Fibroblast of skin of back (primary cell): Measurements from ENCODE around the gene PTPN14.
"Not testable (repeated sequence)": the region's sequence is repeated elsewhere in the genome, so short reads cannot be mapped to it uniquely, and the experiment has no call there.

ENCODE experiments used
- DNase-seq: peaks from one replicate; pipeline ENCODE4 v3.0.0-alpha.2; 2013

Gene PTPN14

DNA sequence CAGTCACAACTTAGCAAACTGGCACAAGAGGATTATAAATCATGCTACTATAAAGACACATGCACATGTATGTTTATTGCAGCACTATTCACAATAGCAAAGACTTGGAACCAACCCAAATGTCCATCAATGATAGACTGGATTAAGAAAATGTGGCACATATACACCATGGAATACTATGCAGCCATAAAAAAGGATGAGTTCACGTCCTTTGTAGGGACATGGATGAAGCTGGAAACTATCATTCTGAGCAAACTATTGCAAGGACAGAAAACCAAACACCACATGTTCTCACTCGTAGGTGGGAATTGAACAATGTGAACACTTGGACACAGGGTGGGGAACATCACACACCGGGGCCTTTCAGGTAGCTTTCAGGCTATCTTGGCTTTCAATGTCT, 41.8 kb downstream of the PTPN14 start:
- DNase-seq = not testable (repeated sequence)

- DNase-seq = no peak
Observed at GRCh38 chr1:214506972-214507431, 44.4 kb downstream of the PTPN14 start.

- DNase-seq = no peak
Observed at GRCh38 chr1:214505134-214505533, 46.3 kb downstream of the PTPN14 start.

DNA sequence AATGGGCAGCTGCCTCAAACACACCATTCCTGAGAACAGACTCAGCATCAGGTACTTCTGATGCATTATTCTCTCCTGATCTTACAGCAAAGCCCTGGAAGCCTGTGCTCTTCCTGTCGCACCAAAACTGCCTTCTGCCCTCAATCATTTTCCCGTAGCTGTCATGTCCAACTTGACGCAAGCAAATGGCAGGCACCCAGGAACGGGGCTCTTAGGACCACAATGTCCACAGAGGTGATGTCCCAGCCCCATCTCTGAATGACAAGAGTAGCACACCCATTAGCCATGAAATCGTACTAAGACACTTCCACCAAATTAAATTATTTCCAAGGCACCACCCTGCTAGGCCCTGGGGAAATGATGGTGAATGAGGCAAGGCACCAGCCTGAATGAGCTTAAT, 47.1 kb downstream of the PTPN14 start:
- DNase-seq = no peak

DNA sequence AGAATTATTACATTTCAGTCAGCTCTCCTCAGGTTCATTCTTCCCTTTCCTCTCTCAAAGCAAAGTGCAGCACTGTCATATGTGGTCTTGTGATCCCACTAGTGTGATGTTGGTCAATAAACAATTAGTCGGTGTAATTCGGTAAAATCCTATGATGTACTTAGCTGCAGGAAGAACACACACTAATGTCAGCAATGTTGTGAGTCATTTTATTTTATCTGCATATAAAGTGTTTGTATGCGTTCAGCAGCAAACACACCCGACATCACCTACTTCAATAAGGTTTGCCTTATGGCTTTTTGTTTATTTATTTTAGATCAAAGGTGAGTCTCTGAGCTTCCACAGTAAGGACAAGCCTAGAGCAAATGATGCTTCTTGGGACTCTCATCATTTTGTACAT, 47.8 kb downstream of the PTPN14 start:
- DNase-seq = no peak

DNA sequence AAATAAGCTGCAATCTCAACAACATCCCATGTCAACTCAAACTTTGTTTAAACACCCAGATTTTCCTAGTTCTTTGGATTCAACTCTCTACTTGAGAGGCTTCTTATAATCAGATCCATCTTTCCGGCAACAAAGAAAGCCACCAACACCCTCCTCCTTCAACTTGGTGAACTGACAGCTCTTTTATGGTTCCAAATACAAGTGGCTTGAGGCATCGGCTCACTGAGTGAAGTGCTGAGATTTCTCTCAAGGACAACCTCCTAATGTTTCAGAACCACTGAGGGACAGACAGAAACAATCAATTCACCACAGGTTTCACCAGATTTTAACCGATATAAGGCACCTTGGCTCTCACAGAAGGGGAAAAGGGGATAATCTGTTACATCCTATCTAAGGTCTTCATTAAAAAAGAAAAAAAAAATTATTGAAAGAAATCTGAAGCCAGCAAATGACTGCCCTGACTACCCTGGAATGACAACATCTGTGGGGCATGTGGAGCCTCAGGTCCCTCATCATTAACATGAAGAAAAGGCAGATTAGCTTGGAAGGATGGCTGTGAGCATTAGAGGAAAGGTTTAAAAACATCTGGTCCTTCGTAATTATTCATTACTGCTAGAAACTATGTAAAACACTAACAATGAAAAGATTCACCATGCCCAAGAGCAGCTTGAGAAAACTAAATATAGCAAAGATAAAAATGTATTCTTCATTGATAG, 50.9 kb downstream of the PTPN14 start:
- DNase-seq = peak; percentile 42

DNA sequence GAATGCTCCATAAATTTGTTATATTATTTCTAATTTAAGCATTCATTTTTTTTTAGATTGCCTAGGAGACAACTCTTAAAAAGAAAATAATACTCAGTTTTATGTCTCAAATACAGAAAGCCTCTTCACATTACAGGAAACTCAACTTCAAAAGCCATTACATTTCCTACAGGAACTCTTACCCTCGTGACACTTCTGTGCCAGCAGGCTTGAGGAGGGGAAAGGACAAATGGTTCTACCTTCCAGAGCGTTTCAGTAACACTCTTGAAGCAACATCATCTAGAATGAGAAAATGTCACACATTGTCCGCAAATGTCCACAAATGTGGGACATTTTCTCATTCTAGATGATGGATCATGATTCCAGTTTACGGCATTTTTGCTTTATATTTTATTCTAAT, 51.7 kb downstream of the PTPN14 start:
- no peak for DNase-seq

DNA sequence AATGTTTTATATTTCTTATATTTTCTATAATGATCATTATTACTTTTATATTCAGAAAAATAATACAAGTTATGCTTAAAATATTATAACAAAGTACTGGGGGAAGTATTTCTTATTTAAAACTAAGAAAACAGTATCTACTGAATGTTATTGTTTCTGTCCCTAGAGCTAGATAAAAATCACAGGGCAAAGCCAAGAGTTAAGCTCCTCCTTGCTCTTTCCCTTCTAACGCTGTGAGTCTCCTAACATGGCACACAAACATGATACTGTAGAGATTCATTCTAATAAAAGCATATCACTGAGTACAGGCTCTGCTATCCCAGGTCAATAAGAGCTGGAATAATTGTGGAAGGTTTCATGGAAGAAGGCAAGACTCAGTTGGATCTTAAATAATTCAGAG, 53.4 kb downstream of the PTPN14 start:
- DNase-seq = no peak

DNA sequence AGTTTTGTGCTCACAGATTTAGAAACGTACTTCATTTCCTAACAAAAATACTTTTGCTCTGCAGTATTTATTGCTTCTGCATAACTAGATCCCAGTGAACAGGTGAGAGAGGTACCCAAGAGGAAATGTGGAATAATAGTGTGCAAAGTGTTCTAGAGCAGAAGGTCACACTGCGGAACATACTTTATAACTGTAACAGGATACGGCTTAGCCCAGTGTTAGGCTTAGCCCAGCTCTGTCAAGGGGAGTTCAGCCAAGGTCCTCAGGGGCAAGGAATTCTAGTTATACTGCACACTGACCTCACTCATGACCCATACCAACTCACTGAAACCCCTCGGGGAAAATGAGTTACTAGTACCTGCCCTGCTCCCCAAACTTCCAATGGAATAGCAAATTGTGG, 55.3 kb downstream of the PTPN14 start:
- DNase-seq = no peak

DNA sequence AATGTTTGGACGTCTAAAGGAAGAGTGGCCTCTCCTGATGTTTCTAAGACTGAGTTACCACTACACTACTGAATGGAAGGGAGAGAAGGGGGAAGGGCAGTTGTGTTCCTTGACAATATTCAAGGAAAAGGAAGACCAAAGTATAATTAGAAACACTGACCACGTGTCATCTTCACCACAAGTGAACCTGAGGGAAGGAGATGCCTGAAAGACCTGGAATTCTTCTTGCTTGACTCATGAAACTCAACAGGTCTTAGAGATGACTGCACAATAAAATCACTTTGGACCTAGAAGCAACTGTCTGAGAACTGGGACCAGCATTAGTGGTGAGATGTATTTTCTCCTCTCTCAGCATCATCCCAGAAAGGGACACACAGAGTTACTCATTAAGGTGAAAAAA, 56.7 kb downstream of the PTPN14 start:
- DNase-seq = peak; percentile 51

DNA sequence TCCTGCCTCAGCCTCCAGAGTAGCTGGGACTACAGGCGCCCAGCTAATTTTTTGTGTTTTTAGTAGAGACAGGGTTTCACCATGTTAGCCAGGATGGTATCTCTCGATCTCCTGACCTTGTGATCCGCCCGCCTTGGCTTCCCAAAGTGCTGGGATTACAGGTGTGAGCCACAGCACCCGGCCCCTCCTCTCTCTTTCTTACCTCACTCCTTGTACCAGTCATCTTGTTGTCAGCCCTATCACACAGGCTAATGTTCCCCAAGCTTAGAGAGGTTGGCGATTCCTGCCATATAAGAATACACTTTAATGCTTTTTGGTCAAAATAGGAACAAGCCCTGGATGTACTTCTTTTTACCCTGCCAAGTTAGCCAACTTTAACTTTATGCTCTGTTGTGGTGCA, 57.2 kb downstream of the PTPN14 start:
- not testable (repeated sequence) for DNase-seq

GRCh38 chr1:214493126-214493796, 58.1 kb downstream of the PTPN14 start:
- no peak for DNase-seq

DNA sequence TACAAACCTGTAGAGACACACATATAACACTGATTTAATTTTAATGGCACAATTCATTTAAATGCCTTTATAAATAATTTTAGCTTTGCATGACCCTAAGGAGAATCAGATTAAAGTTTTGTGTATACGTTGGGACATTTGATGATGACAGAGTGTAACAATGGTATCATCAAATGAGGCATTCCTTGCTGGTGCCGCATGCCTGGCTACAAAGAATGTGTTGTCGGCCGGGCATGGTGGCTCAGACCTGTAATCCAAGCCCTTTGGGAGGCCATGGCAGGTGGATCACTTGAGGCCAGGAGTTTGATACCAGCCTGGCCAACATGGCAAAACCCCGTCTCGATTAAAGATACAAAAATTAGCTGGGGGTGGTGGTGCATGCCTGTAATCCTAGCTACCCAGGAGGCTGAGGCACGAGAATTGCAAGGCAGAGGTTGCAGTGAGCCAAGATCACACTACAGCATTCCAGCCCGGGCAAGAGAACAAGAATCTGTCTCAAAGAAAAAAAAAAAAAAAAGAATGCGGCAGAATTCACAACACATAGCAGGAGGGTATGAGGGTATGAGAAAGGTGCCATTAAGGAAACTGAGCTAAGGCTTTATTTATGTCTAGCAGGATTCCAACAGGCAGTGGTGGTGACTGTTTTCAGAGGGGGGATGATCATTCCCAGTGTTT, 58.9 kb downstream of the PTPN14 start:
- peak; percentile 61 for DNase-seq

- no peak for DNase-seq
Observed at GRCh38 chr1:214491468-214492146, 59.8 kb downstream of the PTPN14 start.

DNA sequence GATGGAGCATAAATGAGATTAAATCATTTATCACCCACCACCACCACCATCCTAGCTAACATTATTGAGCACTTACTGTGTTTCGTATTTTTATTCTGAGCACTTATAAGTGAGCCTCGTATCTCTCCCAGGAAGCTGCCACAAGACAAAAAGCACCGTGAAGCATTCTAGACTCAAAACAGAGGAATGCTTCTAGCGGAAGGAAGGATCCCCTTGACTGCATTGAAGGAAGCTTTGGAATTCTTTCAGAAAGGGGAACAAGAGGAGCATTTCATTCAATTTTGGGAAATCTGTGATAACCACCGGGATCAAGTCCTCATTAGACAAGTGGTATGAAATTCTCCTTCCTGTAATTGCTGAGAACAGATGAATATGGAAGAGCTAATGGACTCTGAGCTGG, 66.3 kb downstream of the PTPN14 start:
- DNase-seq = no peak

GRCh38 chr1:214483180-214483579, 68.2 kb downstream of the PTPN14 start:
- DNase-seq = not testable (repeated sequence)

- peak; percentile 32 for DNase-seq
Observed at GRCh38 chr1:214481983-214482634, 69.3 kb downstream of the PTPN14 start.

DNA sequence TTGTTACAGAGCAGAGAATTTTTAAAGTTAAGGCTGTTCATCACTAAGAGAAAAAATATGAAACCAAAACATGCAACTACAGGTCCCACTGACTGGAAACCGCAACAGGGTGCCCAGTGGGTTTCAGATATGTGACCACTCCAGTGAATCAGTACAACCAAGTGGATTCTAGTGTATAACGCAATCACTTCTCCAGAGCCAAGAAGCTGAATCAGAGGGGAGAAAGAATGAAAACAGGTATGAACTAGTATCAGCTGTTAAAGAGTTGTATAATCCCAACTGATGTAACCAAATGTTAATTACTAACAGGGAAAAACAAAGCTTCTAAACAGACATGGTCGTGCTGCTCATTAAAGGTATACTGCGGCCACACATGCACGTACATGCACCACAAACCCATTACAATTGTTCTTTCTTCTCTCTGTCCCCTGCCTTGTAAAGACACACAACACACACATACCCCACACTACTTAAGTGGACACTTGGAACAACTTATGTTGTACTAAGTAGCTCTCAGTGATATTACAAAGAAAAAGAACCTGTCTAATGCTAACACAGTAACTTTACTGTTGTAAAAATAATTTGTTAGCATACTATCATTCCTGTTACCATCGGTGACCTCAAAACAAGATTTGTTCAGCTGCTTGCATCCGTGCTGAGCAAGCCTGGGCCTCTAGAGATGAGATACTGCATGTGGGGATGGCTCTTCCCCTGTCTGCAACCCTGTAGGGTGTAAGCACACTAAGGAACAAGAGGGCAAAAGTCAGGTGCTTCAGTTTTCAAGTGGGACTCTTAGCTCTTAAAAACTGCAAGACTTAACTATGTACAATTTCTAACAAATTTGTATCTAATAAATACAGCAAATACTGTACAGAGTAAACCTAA, 74.2 kb downstream of the PTPN14 start:
- DNase-seq = peak; percentile 85

DNA sequence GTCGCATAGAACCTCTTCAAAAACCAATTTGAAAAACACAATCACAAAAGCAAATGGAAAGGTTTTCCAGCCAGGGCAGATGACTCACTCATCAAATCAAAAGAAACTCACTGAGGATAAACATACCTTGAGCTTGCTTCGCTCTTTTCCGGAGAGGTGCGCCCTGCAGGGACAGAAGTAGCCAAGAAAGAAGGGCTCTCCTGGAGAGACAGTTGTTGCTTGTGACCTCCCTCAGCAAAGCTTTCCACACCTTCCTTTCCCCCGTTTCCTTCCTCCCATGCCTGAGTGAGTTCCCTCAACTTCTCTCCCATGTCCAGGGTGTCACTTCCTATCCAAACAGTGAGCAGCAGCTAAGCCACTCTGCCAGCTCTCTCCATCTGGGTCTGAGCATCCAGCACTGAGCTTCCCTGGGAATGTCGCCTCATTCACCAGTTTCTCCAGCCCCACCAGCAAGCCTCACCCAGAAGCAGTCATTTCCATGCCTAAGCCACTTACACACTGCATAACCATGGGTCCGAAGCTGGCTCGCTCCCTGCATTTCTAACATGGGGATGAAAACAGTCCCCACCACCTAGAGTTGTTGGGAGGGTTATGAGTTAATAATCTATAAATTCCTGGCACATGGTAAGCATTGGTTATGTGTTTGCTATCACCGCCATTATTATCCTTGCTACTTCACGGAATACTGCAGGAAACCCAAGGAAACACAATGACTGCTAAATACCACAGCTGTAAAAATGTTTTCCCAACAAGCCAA, 75.0 kb downstream of the PTPN14 start:
- DNase-seq = peak; percentile 22

DNA sequence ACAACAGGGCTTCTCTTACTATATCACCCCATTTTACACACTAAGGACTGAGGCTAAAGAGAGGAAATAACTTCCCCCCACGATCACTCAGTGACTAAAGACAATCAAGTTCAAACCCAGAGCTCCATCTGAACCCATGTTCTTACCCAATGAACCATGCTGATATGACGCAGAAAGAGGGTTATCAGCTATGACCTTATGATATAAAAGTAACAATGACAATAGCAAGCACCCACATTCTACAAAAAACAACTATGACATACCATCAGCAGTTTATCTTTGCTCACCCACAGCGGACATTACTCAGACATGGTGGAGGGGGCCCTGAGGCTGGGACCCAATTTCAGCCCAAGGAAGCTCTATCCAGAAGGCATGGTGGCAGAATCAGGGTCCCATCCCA, 75.7 kb downstream of the PTPN14 start:
- DNase-seq = no peak

- no peak for DNase-seq
Observed at GRCh38 chr1:214475331-214475730, 76.1 kb downstream of the PTPN14 start.
